Endometrium (tissue), 2 donors: ENCODE measurements around the gene GIMAP8.
"Not testable (repeated sequence)": the region's sequence is repeated elsewhere in the genome, so short reads cannot be mapped to it uniquely, and the experiment has no call there.

Experiments used
- FAIRE-seq: peaks from 2 replicates; lab custom pipeline; 2012; peaks lifted over from hg19 to GRCh38; lab: Jason Lieb, UNC
- donor health status: control.
- donor health status: control.

The GIMAP8 gene

GRCh38 chr7:150435390-150436073 is 14.9 kb upstream of the GIMAP8 start:
- no peak for FAIRE-seq

DNA sequence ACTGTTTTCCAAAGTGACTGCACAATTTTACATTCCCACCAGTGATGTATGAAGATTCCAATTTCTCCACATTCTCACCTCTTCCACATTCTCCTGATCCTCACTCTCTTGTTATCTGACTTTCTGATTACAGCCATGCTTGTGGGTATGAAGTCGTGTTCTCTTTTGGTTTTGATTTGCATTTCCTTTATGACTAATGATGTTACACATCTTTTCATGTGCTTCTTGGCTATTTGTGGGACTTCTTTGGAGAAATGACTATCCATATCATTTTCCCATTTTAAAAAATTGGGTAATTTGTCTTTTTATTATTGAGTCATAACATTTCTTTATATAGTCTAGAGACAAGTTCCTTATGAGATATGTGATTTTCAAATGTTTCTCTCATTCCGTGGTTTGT is 10.5 kb upstream of the GIMAP8 start:
- FAIRE-seq: no peak

DNA sequence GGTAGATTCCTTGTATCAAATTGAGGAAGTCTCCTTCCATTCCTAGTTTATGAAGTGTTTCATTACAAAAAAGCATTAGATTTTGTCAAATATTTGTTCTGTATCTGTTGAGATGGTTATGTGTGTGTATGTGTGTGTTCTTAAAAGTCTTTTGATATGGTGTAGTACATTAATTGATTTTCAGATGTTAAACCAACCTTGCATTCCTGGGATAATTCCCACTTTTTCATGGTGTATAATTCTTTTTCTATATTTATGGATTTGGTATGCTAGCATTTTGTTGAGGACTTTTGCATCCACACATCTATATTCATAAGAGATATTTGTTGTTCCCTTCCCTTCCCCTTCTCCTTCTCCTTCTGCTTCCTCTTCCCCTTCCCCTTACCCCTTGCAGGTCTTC is 8.9 kb upstream of the GIMAP8 start:
- no peak for FAIRE-seq

- FAIRE-seq: no peak
Measured at GRCh38 chr7:150442811-150443210, 7.6 kb upstream of the GIMAP8 start.

GRCh38 chr7:150443793-150444540 is 6.5 kb upstream of the GIMAP8 start:
- no peak for FAIRE-seq

GRCh38 chr7:150444674-150445365 is 5.6 kb upstream of the GIMAP8 start:
- no peak for FAIRE-seq

- FAIRE-seq: no peak
Measured at GRCh38 chr7:150446288-150446938, 4.0 kb upstream of the GIMAP8 start.

DNA sequence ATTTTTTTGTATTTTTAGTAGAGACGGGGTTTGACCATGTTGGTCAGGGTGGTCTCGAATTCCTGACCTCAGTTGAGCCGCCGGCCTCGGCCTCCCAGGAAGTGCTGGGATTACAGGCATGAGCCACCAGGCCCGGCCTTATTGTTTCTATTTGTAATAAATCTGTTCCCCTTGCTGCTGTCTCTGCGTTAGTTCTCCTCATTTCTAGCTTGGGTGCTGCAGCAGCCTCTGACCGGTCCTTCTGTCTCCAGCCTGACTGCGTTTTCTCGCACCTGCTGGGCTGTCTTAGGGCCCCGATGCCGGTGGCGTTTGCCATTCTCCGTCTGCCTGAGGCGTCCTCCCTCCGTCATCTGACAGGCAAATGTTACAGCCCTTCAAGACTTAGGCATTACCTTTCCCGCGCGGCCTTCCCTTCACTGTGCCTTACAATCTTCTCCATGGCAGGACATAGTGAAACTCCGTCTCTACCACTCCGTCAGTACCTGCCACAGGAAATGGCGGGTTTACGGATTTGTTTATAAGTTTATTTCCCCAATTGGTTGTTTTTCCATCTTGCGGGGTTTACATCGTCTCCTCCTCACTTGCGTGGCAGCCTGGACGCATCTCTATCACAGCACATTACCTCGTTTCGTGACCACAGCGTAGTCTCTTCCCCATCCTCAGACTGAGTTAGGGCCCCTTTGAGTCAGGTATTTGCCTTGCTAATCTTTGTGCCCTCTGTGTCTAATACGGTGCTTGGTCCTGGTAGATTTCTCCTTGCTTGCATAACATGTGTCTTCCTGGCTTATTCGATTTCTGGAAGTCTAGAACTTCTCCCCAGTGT is 2.3 kb upstream of the GIMAP8 start:
- no peak for FAIRE-seq

DNA sequence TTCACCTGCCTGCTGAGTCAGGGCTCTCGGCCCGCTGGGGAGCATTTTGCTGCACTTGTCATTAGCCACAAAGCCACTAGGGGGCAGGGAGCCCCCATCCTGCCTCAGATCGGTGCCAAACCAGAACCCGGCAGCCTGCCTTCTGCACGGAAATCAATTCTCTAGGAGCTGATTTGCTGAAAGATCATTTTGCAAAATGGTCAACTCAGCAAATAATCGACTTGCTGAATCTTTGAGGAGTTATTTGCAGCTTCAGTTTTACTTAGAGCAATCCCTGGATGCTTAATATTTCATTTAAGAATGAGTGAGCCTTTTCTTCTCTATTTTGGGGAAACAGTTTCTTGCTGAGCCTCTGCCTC is 1.7 kb upstream of the GIMAP8 start:
- peak; percentile 64 for FAIRE-seq

- FAIRE-seq: no peak
Measured at GRCh38 chr7:150449206-150449952, 1.1 kb upstream of the GIMAP8 start.

GRCh38 chr7:150451097-150451793 is 815 bp downstream of the GIMAP8 start:
- no peak for FAIRE-seq

DNA sequence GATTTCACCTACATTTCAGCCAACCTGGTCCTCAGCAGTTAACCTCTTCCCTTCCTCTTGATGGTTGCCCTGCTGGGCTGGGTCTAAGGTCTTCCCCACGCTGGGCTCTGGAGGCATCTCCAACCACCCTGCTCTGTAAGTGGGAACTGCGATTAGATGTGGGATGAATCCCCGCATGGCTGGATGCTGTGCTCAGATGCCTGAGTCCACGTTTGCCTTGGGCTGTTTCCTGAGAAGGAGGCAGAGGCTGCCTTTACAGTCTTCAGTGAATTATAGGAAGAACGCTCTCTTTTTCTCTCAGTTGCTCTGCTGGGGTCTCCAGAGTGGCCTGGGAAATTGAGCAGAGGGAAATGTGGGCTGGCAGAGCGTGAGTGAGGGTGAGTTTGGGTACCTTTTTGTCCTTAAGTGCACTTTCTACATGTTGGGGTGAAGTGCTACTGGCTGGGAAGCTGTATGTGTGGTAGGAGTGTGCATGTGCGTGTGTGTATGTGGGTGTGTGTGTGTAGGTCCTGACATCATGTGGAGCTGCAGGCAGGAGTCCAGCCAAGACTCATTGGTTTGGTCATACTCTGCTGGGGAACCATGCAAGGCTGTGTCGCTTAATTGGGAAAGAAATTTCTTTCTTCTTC is 1.5 kb downstream of the GIMAP8 start:
- FAIRE-seq: no peak

DNA sequence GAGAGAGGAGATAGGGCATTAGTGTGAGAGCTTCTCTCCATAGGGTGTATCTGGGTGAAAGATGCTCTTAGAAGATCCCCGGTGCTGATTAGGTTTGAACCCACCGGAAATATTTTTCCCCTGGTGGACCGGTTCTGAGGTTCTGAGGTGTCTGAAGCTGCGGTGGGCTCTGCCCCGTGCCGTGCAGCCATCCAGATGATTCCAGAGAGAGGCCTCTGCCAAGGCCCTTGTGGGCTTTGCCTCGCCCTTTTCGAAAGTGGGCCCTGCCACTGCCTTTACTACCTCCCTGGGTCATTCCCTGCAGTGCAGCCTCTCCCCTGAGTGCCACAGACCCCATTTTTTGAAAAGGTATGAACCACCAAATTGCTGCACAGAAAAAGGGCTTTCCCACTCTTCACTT is 2.8 kb downstream of the GIMAP8 start:
- no peak for FAIRE-seq

DNA sequence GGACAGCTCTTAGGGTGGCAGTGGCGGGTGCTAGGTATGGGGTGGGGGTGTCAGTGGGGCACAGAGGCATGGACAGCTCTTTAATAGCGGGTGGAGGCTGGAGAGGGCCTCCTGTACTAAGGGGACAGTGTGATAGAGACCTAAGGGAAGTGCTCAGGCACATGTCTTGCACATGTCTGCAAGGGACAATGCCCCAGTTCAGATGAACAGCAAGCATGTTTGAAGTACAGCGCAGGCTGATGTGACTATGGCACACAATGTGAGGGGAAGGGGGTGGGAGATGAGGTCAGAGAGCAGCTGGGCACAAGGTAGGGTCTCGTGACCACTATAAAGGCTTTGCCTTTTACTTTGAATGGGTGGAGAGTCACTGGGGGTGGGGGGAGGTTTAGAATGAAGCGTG is 3.5 kb downstream of the GIMAP8 start:
- no peak for FAIRE-seq

DNA sequence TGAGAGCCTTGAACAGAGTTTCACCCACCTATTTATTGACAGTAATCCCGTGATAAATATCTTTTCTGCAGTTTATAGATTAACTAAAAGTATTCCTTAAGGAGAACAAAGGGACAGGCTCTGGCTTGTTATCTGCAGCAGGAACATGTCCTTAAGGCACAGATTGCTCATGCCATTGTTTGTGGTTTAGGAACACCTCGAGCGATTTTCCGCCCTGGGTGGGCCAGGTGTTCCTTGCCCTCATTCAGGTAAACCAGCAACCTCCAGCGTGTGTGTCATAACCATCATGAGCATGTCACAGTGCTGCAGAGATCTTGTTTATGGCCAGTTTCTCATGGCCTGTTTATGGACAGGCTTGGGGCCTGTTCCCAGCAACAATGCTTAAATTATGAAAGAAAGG is 6.6 kb downstream of the GIMAP8 start:
- not testable (repeated sequence) for FAIRE-seq

DNA sequence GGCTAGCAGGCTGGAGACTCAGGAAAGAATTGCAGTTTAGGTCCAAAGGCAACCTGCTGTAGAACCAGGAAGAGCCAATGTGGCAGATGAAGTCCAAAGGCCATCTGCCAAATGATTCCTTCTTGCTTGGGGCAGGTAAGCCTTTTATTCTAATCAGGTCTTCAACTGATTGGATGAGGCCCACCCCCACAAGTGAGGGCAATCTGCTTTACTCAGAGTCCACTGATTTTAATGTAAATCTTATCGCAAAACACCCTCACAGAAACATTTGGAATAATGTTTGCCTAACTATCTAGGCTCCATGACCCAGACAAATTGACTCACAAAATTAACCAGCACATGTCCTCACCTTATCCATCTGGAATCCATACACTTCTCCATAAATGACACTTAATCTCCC is 7.8 kb downstream of the GIMAP8 start:
- FAIRE-seq: no peak

GRCh38 chr7:150458756-150459155 is 8.3 kb downstream of the GIMAP8 start:
- FAIRE-seq: no peak

DNA sequence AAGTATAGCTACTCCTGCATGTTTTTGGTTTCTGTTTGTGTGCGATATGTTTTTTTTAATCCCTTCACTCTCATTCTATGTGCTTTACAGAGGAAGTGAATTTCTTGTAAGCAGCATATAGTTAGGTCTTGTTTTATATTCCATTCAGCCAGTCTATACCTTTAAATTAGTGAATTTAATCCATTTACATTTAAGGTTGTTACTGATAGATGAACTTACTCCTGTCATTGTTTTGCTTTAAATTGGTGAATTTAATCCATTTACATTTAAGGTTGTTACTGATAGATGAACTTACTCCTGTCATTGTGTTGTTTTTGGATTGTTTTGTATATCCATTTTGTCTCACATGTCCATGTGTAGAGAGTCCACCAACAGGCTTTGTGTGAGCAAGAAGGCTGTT is 11.1 kb downstream of the GIMAP8 start:
- no peak for FAIRE-seq

- no peak for FAIRE-seq
Measured at GRCh38 chr7:150462413-150462812, 12.0 kb downstream of the GIMAP8 start.

GRCh38 chr7:150463461-150463860 is 13.0 kb downstream of the GIMAP8 start:
- FAIRE-seq: no peak
